Neural progenitor cell (in vitro differentiated cells): Measurements from ENCODE around the gene RFX8. TPM values are rescaled to one million over a fixed set of nuclear protein-coding genes. Genes with fewer than 3 reads are reported as not detected.

Experiments used
- DNase-seq: peaks from one replicate; pipeline ENCODE4 v3.0.0-alpha.2; 2016; ENCODE audit warnings: low spot score
- H2AFZ ChIP-seq: fragments of 200-600 bp; sonication (generic); replicated peaks from 2 replicates; pipeline ENCODE4 v1.6.1; 2016; ENCODE audit warnings: antibody characterized with exemption
- H3F3A ChIP-seq: fragments of 200-600 bp; sonication (generic); 2 replicates; pipeline ENCODE4 v1.6.1; 2016; ENCODE audit warnings: antibody characterized with exemption, low read depth
- H3K27ac ChIP-seq: fragments of 200-600 bp; sonication (generic); 2 replicates; pipeline ENCODE4 v1.5.1; 2016; ENCODE audit warnings: mild to moderate bottlenecking
- H3K27me3 ChIP-seq: fragments of 200-600 bp; sonication (generic); 2 replicates; pipeline ENCODE4 v1.6.1; 2016; ENCODE audit warnings: mild to moderate bottlenecking, moderate library complexity
- H3K36me3 ChIP-seq: fragments of 200-600 bp; sonication (generic); 2 replicates; pipeline ENCODE4 v1.5.1; 2016
- H3K4me1 ChIP-seq: fragments of 200-600 bp; sonication (generic); 2 replicates; pipeline ENCODE4 v1.6.1; 2016; ENCODE audit warnings: mixed run types
- H3K4me2 ChIP-seq: fragments of 200-600 bp; sonication (generic); 2 replicates; pipeline ENCODE4 v1.6.1; 2016
- H3K4me3 ChIP-seq: fragments of 200-600 bp; sonication (generic); 2 replicates; pipeline ENCODE4 v1.5.1; 2016
- H3K79me2 ChIP-seq: fragments of 200-600 bp; sonication (generic); 2 replicates; pipeline ENCODE4 v1.6.1; 2016; ENCODE audit warnings: low read depth
- H3K9ac ChIP-seq: fragments of 200-600 bp; sonication (generic); 2 replicates; pipeline ENCODE4 v1.6.1; 2016
- H3K9me3 ChIP-seq: fragments of 200-600 bp; sonication (generic); 2 replicates; pipeline ENCODE4 v1.5.1; 2016; ENCODE audit warnings: low read depth
- H4K20me1 ChIP-seq: fragments of 200-600 bp; sonication (generic); 2 replicates; pipeline ENCODE4 v1.6.1; 2016; ENCODE audit warnings: low read depth
- H3K27ac Mint-ChIP-seq: 3 replicates; pipeline ENCODE4 v1.8.0; 2021; ENCODE audit warnings: mixed read lengths
- H3K27me3 Mint-ChIP-seq: 2 replicates; pipeline ENCODE4 v1.8.0; 2022; ENCODE audit warnings: low read depth, mild to moderate bottlenecking, inconsistent platforms, moderate library complexity, mixed read lengths; ENCODE audit not compliant: insufficient read depth
- H3K36me3 Mint-ChIP-seq: 3 replicates; pipeline ENCODE4 v1.8.0; 2021; ENCODE audit warnings: mixed read lengths
- H3K4me1 Mint-ChIP-seq: 3 replicates; pipeline ENCODE4 v1.8.0; 2021; ENCODE audit warnings: mixed read lengths
- H3K4me3 Mint-ChIP-seq: 3 replicates; pipeline ENCODE4 v1.8.0; 2021; ENCODE audit warnings: mild to moderate bottlenecking, moderate library complexity, mixed read lengths
- H3K9me3 Mint-ChIP-seq: 3 replicates; pipeline ENCODE4 v1.8.0; 2020; ENCODE audit warnings: mixed read lengths
- CTCF ChIP-seq: fragments of 200-600 bp; sonication (generic); IDR thresholded peaks from 2 replicates; pipeline ENCODE4 v1.5.1; 2017; ENCODE audit warnings: antibody characterized with exemption, mild to moderate bottlenecking
- EZH2 ChIP-seq: fragments of 200-600 bp; sonication (generic); IDR thresholded peaks from 2 replicates; pipeline ENCODE4 v1.6.1; 2017; ENCODE audit warnings: antibody characterized with exemption, mild to moderate bottlenecking, moderate library complexity
- EZH2phosphoT487 ChIP-seq: fragments of 200-600 bp; sonication (generic); IDR thresholded peaks from 2 replicates; pipeline ENCODE4 v1.6.1; 2017; ENCODE audit warnings: antibody characterized with exemption
- total RNA-seq: library from RNA; depleted of rRNA; stranded (reverse); fragments of >200 nt; gene quantifications from 2 replicates; pipeline ENCODE4 v1.2.3, GENCODE V29; 2015; ENCODE audit warnings: low replicate concordance

Gene RFX8
- total RNA-seq, 1 donor from 2014 or later, result 0.37 TPM

DNA sequence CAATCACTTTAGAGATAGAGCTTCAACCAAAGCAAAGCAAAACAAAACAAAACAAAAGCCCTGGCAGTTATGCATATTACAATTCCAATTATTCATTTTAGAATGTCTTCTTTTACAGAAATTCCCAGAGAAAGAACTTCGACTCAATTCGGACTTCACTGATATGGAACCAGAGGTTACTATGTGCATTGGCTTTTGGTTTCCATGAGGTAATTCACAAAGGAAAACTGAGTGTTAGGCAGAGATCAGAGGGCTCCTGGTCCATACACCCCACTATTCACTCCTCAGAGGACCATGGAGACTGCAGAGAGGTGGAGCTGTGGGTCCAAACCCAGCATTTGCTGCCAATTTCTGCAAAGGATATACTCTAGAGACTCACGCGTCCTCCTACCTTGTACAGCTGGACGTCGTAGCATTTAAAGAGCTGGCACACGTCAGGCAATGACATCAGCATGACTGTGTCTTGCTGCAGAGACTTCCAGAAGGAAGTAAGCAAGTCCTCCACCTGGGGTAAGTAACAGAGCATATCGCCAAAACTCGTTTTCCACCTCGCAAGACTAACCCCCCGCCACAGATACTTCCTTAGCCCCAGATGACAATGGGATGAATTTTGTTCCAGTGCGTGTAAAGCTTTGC is 56.3 kb downstream of the RFX8 start:
- Histone ChIP-seq H3K27ac (no peak overlapping the region), H3K9me3 (no peaks in the 10 kb centered on the region), H3K27me3 (no peaks in the 10 kb centered on the region), H3K4me2 (no peak overlapping the region), H2AFZ (no peak overlapping the region), H3K79me2 (no peaks in the 10 kb centered on the region), H4K20me1 (no peaks in the 10 kb centered on the region), H3F3A (no peaks in the 10 kb centered on the region), H3K4me1 (no peaks in the 10 kb centered on the region), H3K36me3 (no peaks in the 10 kb centered on the region), H3K9ac (no peak overlapping the region), H3K4me3 (no peak overlapping the region)
- TF ChIP-seq EZH2 (no peak), CTCF (no peak), EZH2phosphoT487 (no peak)
- Mint-ChIP-seq H3K27me3 (peaks cover 8% of the 10 kb centered on the region), H3K4me3 (no peak overlapping the region), H3K27ac (no peak overlapping the region), H3K4me1 (no peaks in the 10 kb centered on the region), H3K36me3 (no peaks in the 10 kb centered on the region), H3K9me3 (peaks cover 7% of the 10 kb centered on the region)
- no peak for DNase-seq

- Histone ChIP-seq H3K36me3 (no peaks in the 10 kb centered on the region), H3K79me2 (no peaks in the 10 kb centered on the region), H4K20me1 (no peaks in the 10 kb centered on the region), H3K4me3 (no peak overlapping the region), H3K4me1 (no peaks in the 10 kb centered on the region), H3K4me2 (no peak overlapping the region), H3K9ac (no peak overlapping the region), H3K27ac (no peak overlapping the region), H3F3A (no peaks in the 10 kb centered on the region), H3K9me3 (no peaks in the 10 kb centered on the region), H2AFZ (no peak overlapping the region), H3K27me3 (no peaks in the 10 kb centered on the region)
- Mint-ChIP-seq H3K4me1 (no peaks in the 10 kb centered on the region), H3K27ac (no peak overlapping the region), H3K36me3 (no peaks in the 10 kb centered on the region), H3K4me3 (no peak overlapping the region), H3K27me3 (peaks cover 13% of the 10 kb centered on the region), H3K9me3 (peaks cover 7% of the 10 kb centered on the region)
- no peak for TF ChIP-seq CTCF
- TF ChIP-seq EZH2, result no peak
- no peak for TF ChIP-seq EZH2phosphoT487
- DNase-seq, result no peak
Measured at GRCh38 chr2:101416609-101417008, 58.3 kb downstream of the RFX8 start.

DNA sequence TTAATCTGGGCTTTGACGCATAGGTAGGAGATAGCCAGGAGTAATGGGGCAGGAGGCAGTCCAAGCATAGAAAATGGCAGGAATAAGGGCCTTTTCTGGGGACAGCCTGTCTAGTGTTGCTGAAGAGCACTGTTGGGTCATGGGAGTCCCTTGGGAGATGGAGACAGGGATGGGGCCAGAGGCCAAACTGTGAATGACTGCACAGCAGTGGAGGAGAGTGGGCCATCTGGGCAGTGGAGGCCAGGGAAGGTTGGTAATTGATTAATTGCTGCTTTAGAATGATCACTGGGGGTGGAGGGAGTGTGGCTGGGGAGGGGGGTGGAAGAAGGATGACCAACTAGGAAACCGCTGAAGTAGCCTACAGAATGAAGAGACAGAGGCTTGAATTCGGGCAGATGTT is 59.0 kb downstream of the RFX8 start:
- TF ChIP-seq EZH2phosphoT487 (no peak), EZH2 (no peak), CTCF (no peak)
- Histone ChIP-seq H3K4me3 (no peak overlapping the region), H3K9ac (no peak overlapping the region), H3K4me2 (no peak overlapping the region), H3K27me3 (no peaks in the 10 kb centered on the region), H4K20me1 (no peaks in the 10 kb centered on the region), H3K4me1 (no peaks in the 10 kb centered on the region), H3K9me3 (no peaks in the 10 kb centered on the region), H2AFZ (no peak overlapping the region), H3F3A (no peaks in the 10 kb centered on the region), H3K79me2 (no peaks in the 10 kb centered on the region), H3K27ac (no peak overlapping the region), H3K36me3 (no peaks in the 10 kb centered on the region)
- Mint-ChIP-seq H3K4me1 (peaks cover 1% of the 10 kb centered on the region), H3K27me3 (peaks cover 18% of the 10 kb centered on the region), H3K36me3 (no peaks in the 10 kb centered on the region), H3K9me3 (peaks cover 7% of the 10 kb centered on the region), H3K27ac (no peak overlapping the region), H3K4me3 (no peak overlapping the region)
- no peak for DNase-seq
